Bronchial epithelial cell (primary cell): Measurements from ENCODE around the gene P2RY6. TPM values are rescaled to one million over a fixed set of nuclear protein-coding genes. Genes with fewer than 3 reads are reported as not detected.
A peak's percentile ranks its signal among the peaks of the same experiment; 100 is the strongest.

Experiments used
- DNase-seq: peaks from one replicate; pipeline ENCODE4 v3.0.0-alpha.2; 2010; ENCODE audit warnings: low read depth
- FAIRE-seq: peaks from 2 replicates; lab custom pipeline; 2011; peaks lifted over from hg19 to GRCh38; lab: Jason Lieb, UNC
- H3K27me3 ChIP-seq: 2 replicates; pipeline ENCODE4 v1.5.1; 2011; ENCODE audit warnings: low read length; ENCODE audit not compliant: control insufficient read depth, insufficient read depth
- H3K36me3 ChIP-seq: 2 replicates; pipeline ENCODE4 v1.5.1; 2011; ENCODE audit warnings: low read length; ENCODE audit not compliant: control insufficient read depth, insufficient read depth
- H3K4me3 ChIP-seq: 2 replicates; pipeline ENCODE4 v1.5.1; 2011; ENCODE audit warnings: mild to moderate bottlenecking, low read depth, low read length, control low read depth
- CTCF ChIP-seq: IDR thresholded peaks from 2 replicates; pipeline ENCODE4 v1.5.1; 2011; ENCODE audit warnings: mild to moderate bottlenecking, moderate library complexity, low read length, control low read depth, inconsistent platforms; ENCODE audit not compliant: insufficient read depth, severe bottlenecking
- total RNA-seq: library from RNA; depleted of rRNA; stranded (reverse); fragments of >200 nt; gene quantifications from 2 replicates; pipeline ENCODE4 v1.2.1, GENCODE V29; 2014

Gene P2RY6
- total RNA-seq, 1 donor from 2014 or later: not detected

- DNase-seq (no peak), FAIRE-seq (no peak)
- no peak for TF ChIP-seq CTCF
- no peak overlapping the region for H3K4me3 ChIP-seq
- H3K36me3 ChIP-seq: peaks cover 4% of the 10 kb centered on the region
- H3K27me3 ChIP-seq: no peaks in the 10 kb centered on the region
Observed at GRCh38 chr11:73246303-73246702, 25.8 kb upstream of the P2RY6 start.

GRCh38 chr11:73248526-73249185 is 23.5 kb upstream of the P2RY6 start:
- TF ChIP-seq CTCF: no peak
- DNase-seq: no peak
- H3K27me3 ChIP-seq: no peaks in the 10 kb centered on the region
- no peak overlapping the region for H3K4me3 ChIP-seq
- FAIRE-seq: no peak
- H3K36me3 ChIP-seq: no peaks in the 10 kb centered on the region

- no peaks in the 10 kb centered on the region for H3K27me3 ChIP-seq
- TF ChIP-seq CTCF: no peak
- no peak overlapping the region for H3K4me3 ChIP-seq
- no peaks in the 10 kb centered on the region for H3K36me3 ChIP-seq
- no peak for FAIRE-seq
- DNase-seq: peak; percentile 35
Observed at GRCh38 chr11:73249304-73249703, 22.8 kb upstream of the P2RY6 start.

- no peaks in the 10 kb centered on the region for H3K36me3 ChIP-seq
- H3K4me3 ChIP-seq: no peak overlapping the region
- no peaks in the 10 kb centered on the region for H3K27me3 ChIP-seq
- FAIRE-seq (no peak), DNase-seq (no peak)
- no peak for TF ChIP-seq CTCF
Observed at GRCh38 chr11:73249853-73250783, 22.0 kb upstream of the P2RY6 start.

GRCh38 chr11:73252577-73253191 is 19.5 kb upstream of the P2RY6 start:
- H3K4me3 ChIP-seq: no peak overlapping the region
- H3K36me3 ChIP-seq: no peaks in the 10 kb centered on the region
- H3K27me3 ChIP-seq: no peaks in the 10 kb centered on the region
- FAIRE-seq: no peak
- TF ChIP-seq CTCF: peak; percentile 3
- no peak for DNase-seq
